ENCODE measurements around the gene NAALADL2.
"Not testable (repeated sequence)": the region's sequence is repeated elsewhere in the genome, so short reads cannot be mapped to it uniquely, and the experiment has no call there.

The NAALADL2 gene

DNA sequence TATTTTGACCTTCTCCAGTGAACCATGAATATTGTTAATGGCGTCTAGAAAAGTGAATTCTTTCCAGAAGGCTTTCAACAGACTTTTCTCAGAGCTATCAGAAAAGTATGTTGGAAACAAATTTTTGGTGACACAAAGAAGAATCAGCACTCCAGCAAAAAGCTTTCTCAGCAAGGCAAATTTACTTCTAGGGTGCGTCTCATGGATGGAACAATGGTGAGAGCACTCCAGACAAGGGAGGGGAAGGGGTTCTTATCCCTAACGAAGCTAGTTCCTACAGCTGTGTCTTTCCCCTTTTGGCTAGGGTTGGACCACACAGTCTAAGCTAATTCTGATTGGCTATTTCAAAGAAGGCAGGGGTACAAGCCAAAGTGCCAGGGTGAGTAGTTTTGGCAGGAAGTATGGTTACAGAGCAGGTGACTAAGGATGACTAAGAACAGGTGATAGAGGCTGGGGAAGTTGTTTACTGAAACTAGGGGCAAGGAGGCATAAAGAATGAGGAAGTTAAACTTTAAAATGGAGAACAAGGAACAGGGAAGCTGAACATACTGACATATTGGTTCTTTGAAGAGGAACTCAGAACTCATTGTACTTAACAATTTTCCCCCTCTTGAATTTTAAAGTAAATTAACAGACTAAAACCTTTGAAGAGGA lies 959.8 kb downstream of the NAALADL2 start:
- DNase-seq = no peak

DNA sequence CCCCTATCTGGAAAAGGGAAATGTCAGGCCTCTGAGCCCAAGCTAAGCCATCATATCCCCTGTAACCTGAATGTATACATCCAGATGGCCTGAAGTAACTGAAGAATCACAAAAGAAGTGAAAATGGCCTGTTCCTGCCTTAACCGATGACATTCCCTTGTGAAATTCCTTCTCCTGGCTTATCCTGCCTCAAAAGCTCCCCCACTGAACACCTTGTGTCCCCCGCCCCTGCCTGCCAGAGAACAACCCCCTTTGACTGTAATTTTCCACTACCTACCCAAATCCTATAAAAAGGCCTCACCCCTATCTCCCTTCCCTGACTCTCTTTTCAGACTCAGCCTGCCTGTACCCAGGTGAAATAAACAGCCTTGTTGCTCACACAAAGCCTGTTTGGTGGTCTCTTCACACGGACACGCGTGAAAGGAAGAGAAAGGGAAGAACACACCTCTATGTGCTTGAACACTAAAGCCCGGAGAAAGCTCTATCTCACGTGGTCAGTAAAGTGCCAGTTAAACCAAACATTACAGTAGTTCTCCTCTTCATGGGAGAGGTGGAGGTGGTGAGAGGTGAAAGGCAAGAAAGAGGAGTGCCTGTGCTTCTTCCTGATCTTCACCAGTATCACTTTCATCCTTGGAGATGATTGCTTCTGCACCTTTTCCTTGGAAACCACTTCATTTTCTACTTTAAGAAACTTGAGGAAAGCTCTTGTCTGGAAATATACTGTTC lies 963.8 kb downstream of the NAALADL2 start:
- not testable (repeated sequence) for DNase-seq

DNA sequence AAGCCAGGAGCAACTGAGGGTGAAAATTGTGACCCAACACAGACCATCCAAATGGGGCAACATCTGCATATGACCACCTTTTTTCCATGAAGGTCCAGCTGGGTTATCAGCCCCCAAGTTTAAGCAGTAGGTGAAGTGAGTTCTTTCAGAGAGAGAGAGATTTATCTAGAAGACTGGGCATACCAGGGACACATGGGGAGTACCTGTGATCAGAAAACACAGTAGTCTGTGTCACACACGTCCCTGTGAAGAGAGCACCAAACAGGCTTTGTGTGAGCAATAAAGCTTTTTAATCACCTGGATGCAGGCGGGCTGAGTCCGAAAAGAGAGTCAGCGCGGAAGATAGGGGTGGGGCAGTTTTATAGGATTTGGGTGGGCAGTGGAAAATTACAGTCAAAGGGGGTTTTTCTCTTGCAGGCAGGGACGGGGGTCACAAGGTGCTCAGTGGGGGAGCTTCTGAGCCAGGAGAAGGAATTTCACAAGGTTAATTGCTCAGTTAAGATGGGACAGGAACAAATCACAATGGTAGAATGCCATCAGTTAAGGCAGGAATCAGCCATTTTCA lies 966.0 kb downstream of the NAALADL2 start:
- DNase-seq = not testable (repeated sequence)

DNA sequence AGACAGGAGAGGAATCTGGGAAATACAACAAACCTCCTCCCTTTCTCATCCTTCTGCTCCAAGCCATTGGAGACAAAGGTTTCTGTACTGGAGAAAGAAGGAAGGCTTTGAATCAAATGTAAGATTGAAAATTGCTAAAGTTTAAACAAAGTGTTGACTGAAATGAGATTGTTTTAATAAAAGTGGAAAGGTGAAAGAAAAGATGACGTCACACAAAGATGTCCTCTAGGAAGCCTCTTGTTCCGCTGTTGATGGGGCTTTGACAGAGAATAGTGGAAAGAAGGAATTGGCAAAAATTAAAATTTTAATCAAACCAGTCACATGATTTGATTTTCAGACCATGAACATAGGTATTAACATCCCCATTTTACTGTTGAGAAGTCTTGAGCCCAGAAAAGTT lies 967.6 kb downstream of the NAALADL2 start:
- no peak for DNase-seq

DNA sequence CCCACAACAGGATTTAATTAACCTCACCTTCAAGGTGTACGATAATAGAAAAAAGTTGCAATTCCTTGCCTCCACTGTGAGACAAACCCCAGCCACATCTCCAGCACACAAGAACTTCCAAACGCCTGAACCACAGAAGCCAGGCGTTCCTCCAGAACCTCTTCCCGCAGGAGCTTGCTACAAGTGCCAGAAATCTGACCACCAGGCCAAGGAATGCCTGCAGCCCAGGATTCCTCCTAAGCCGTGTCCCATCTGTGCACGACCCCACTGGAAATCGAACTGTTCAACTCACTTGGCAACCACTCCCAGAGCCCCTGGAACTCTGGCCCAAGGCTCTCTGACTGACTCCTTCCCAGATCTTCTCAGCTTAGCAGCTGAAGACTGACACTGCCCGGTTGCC lies 970.7 kb downstream of the NAALADL2 start:
- not testable (repeated sequence) for DNase-seq

DNA sequence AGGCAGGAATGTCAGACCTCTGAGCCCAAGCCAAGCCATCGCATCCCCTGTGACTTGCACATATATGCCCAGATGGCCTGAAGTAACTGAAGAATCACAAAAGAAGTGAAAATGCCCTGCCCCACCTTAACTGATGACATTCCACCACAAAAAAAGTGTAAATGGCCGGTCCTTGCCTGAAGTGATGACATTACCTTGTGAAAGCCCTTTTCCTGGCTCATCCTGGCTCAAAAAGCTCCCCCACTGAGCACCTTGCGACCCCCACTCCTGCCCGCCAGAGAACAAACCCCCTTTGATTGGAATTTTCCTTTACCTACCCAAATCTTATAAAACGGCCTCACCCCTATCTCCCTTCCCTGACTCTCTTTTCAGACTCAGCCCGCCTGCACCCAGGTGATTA lies 976.6 kb downstream of the NAALADL2 start:
- not testable (repeated sequence) for DNase-seq

DNA sequence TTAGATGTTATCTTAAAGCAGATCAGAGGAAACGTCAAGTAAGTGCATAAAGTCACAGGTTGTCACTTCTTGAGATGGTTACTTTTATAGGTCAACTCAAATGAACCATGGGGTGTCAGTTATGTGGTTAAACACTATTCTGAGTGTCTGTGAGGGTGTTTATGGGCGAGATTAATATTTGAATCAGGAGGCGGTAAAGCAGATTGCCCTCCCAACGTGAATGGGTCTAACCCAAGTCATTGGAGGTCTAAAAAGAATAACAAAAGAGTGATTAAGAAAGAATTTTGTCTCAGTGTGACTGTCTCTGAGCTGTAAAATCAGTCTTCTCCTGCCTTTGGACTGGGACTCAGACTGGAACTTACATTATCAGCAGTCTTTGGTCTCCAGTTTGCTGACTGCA lies 977.5 kb downstream of the NAALADL2 start:
- DNase-seq = no peak

DNA sequence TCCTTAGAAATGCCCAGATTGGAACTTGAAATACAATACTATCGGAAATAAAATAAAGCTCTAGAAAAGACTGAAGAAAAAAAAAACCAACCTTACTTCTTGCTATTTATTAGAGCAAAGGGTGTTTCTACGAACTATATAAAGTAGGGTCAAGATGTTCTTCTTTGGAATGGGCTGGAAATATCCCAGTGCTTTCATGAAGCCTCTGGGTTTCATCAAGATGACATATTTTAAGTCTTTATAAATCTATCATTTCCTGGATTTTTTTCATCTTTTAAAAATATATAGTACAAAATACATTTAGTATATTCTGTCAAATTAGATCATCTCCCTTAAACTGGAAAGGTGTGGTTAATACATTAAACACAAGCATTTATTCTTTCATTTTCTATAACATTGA lies 978.8 kb downstream of the NAALADL2 start:
- no peak for DNase-seq

DNA sequence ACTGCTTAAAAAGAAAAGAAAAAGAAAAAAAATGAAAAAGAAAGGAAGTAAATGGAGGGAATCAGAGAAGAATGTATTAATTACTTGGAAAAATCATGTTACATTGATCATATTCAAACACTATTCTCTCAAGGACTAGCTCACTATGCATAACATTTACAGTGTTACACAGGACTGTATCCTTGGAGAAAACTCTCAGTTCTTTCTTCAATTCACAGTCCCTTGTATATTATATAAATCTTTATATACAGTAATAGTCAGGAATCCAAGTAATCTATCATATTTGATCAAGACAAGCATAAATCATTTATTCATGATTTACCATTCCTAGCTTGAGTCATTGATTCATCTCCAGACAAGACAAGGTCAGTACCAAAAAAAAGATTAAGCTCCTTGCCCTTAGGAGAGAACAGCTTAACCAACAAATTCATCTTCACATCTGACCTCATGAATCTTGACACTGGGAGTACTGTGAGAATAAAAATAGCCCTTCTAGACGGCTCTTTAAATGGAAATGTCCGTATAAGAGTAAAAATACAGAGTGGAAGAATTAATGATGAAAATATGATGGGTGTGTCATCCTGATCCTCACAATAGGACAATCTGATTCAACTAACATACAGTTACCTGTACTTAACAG lies 980.4 kb downstream of the NAALADL2 start:
- DNase-seq = no peak

DNA sequence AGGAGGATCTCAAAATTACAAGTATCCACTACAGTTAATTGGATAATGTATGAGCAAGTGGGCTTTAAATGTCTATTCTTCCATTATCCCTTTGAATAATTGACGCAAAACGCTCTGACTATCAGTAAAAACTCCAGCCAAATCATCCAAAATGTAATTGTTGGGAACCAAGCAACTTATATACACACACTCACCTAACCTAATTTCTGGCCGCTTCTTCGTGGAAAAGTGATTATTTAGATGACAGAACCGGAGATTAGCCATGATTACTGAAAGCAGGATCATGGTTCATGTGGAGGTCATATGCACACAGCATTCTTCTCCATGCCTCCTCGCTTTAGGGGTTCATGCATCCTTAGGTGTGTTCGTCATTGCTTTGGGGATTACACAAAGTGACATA lies 992.4 kb downstream of the NAALADL2 start:
- DNase-seq = no peak

DNA sequence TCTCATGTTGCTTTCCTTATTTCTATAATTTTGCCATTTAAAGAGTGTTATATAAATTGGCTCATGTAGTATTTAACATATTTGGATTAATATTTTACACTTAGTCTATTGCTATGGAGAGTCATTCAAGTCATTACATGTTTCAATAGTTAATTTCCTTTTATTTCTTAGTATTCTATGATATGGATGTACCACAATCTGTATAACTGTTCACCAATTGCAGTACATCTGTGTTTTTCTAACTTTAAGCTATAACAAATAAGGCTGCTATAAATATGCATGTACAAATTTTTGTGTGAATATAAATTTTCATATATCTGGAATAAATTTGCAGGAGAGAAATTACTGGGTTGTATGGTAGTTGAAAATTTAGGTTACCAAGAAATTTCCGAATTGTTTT lies 993.4 kb downstream of the NAALADL2 start:
- DNase-seq = no peak

DNA sequence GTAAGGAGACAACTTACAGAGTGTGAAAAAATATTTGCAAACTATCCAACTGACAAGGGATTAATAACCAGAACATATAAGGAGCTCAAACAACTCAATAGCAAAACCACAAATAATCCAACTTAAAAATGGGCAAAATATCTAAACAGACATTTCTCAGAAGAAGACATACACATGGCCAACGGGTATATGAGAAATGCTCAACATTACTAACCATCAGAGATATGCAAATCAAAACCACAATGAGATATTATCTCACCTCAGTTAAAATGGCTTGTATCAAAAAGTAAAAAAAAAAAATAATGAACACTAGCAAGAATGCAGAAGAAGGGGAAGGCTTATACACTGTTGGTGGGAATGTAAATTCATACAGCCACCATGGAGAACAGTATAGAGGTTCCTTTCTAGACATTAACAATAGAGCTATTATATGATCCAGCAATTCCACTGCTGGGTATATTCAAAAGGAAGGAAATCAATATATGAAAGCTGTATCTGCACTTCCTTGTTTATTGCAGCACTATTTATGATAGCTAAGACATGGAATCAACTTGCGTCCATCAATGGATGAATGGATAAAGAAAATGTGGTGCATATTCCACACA lies 998.6 kb downstream of the NAALADL2 start:
- no peak for DNase-seq
